Tibial nerve (tissue), 4 donors: ENCODE data around the gene NPHP4.

ENCODE experiments used
- EP300 ChIP-seq, 2 donors: sonication (generic); formaldehyde crosslinking; IDR thresholded peaks; one replicate each; pipeline ENCODE4 v1.6.1; 2017; ENCODE audit warnings: antibody characterized with exemption in 2 of 2, mild to moderate bottlenecking in 1 of 2
- POLR2A ChIP-seq, 2 donors: fragments of 450-650 bp; IDR thresholded peaks; one replicate each; pipeline ENCODE4 v1.6.1; 2017; ENCODE audit warnings: antibody characterized with exemption in 2 of 2, mild to moderate bottlenecking in 2 of 2, moderate library complexity in 2 of 2
- TF ChIP-seq, protein P1 (sequence below), 5 experiments: fragments of 200-600 bp in 3 of 5; fragments of 450-650 bp in 2 of 5; sonication (generic) in 3 of 5; IDR thresholded peaks; one replicate each; pipeline ENCODE4 v1.5.1; 2016 to 2019; ENCODE audit warnings: antibody characterized with exemption in 5 of 5, mild to moderate bottlenecking in 3 of 5, moderate library complexity in 2 of 5

DNA sequence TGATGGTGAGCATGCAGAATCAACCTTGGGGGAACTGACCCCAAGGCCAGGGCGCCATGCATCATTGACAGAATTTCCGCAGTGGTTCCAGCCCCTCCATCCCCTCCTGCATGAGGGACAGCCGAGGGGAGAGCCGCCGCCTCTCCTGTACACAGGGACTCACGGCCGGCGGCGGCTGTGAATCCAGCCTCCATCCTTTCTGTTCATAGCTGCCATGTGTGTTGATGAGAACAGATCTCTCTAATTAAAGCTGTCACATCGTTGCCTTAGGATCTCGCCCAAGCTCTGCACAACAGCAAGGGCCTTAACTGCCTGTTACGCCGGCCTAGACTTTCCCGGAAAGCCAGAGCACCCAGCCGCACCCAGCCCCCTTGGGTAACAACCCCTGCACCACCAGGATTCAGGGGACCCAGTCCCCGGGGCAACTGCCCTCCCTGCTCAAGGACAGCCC, 151.6 kb downstream of the NPHP4 start:
- TF ChIP-seq, protein P1, sequence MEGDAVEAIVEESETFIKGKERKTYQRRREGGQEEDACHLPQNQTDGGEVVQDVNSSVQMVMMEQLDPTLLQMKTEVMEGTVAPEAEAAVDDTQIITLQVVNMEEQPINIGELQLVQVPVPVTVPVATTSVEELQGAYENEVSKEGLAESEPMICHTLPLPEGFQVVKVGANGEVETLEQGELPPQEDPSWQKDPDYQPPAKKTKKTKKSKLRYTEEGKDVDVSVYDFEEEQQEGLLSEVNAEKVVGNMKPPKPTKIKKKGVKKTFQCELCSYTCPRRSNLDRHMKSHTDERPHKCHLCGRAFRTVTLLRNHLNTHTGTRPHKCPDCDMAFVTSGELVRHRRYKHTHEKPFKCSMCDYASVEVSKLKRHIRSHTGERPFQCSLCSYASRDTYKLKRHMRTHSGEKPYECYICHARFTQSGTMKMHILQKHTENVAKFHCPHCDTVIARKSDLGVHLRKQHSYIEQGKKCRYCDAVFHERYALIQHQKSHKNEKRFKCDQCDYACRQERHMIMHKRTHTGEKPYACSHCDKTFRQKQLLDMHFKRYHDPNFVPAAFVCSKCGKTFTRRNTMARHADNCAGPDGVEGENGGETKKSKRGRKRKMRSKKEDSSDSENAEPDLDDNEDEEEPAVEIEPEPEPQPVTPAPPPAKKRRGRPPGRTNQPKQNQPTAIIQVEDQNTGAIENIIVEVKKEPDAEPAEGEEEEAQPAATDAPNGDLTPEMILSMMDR (IDR thresholded peaks at IDR 0.05): no peak
- TF ChIP-seq POLR2A (IDR thresholded peaks at IDR 0.05): no peak
- no peak for TF ChIP-seq EP300 (IDR thresholded peaks at IDR 0.05)
